HG03565 (cell line): Measurements from ENCODE around the gene SIPA1L3.

Source experiments
- ATAC-seq: cut with Tn5 transposase; IDR thresholded peaks from one replicate; pipeline ENCODE4 v1.9.1; 2021; ENCODE audit warnings: mild to moderate bottlenecking, moderate library complexity; ENCODE audit not compliant: unreplicated experiment

Gene SIPA1L3

DNA sequence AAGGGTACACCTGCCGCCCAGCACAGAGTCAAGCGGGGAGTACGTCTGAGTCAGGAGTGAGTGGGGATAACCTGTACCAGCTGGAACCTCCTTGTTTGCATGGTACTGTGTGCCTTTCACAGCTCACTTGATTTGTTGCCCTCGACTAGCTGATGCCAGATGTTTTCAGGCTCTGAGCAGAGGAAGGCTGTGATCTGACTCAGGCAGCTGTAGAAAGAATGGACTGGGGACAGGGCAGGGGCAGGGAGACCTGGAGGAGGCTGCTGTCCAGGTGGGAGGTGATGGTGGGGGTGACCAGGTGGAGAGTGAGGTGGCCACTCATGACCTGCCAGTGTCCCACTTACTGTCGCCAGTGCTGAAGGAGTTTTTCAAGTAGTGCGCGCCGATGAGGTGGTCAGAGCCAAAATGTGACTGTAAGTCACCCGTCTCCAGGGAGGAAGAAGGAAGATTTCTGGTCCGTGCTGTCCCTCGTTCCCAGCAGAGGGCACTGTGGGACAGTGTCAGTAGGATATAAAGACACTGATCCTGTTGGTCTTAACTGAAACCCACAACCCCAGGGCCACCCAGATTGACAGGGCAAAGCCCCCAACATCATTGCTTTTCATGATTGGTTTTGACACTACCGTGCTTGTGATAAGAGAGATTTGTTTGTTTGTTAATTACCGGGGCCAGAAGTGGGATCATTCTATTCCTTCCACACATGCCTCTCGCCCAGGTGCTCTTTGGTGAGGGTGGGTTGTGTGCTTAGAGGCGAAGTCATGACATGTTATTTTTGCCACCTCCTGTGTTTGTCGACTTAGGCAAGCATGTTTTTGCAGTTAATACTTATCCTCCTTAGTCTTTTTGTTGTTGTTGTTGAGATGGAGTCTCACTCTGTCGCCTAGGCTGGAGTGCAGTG lies 188.7 kb downstream of the SIPA1L3 start:
- ATAC-seq, result no peak

- ATAC-seq, result no peak
These were observed 193.0 kb downstream of the SIPA1L3 start for GRCh38 chr19:38099966-38100365.

- ATAC-seq, result no peak
These were observed 193.6 kb downstream of the SIPA1L3 start for GRCh38 chr19:38100589-38100988.

GRCh38 chr19:38101723-38102122 lies 194.7 kb downstream of the SIPA1L3 start:
- ATAC-seq, result no peak

DNA sequence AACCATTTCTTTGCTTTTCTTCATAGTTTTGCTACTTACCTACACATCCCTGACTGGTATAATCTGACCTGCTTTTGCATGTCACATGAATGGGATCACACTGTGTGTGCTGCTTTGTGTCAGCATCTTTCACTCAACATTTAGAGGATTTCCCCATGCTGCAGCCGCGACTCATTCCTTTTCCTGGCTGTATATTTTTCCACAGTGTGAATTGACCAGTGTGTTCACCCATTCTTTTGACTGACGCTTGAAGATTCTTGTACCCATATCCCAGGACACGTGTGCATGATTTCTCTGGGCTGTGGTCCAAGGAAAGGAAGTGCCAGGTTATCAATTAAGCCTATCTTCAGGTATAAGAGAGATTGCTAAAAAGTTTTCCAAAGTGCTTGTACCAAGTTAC lies 198.6 kb downstream of the SIPA1L3 start:
- ATAC-seq, result no peak

DNA sequence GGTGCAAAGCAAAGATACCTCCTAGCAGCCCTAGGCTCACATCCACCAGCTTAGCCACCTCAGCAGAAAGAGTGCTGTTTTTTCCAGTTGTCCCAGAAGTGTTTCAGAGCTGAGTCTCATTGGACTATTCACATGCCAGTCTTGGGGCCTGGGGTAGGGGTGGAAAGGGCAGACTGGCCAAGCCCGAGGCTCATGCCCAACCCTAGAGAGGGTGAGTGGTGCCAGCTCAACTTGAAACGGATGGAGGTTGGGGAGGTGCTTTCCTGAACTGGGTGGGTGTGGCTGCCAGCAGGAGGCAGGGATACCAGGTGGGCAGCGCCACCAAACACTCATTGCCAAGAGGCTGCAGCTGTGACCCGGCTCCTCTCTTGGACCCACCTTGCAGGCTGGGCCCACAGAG lies 200.1 kb downstream of the SIPA1L3 start:
- no peak for ATAC-seq

DNA sequence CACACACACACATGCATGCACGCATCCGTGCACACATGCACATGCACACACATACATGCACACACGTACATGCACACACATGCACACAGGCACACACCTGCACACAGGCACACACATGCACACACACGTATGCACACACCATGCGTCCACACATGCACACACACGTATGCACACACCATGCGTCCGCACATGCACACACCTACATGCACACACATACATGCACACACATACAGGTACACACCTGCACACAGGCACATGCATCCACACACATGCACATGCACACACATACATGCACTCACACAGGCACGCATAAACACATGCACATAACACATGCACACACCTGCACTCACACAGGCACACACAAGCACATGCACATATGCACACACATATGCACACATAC lies 204.9 kb downstream of the SIPA1L3 start:
- ATAC-seq, result no peak

- no peak for ATAC-seq
These were observed 207.6 kb downstream of the SIPA1L3 start for GRCh38 chr19:38114651-38115050.

- no peak for ATAC-seq
These were observed 208.3 kb downstream of the SIPA1L3 start for GRCh38 chr19:38115271-38115802.

GRCh38 chr19:38118176-38118575 lies 211.2 kb downstream of the SIPA1L3 start:
- no peak for ATAC-seq

- no peak for ATAC-seq
These were observed 213.5 kb downstream of the SIPA1L3 start for GRCh38 chr19:38120471-38121025.

GRCh38 chr19:38122402-38123093 lies 215.5 kb downstream of the SIPA1L3 start:
- ATAC-seq, result no peak

- ATAC-seq, result no peak
These were observed 218.2 kb downstream of the SIPA1L3 start for GRCh38 chr19:38125238-38125637.

DNA sequence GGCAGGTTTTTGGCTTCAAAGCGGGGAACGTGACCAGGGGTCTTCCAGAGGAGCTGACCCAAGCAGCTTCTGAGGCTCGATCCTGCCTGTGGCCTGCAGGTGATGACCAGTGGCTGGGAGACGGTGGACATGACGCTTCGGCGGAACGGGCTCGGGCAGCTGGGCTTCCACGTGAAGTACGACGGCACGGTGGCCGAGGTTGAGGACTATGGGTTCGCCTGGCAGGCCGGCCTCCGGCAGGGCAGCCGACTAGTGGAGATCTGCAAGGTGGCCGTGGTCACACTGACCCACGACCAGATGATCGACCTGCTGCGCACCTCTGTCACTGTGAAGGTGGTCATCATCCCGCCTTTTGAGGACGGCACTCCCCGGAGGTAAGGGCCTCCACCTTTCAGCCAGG lies 223.4 kb downstream of the SIPA1L3 start:
- no peak for ATAC-seq

- no peak for ATAC-seq
These were observed 225.8 kb downstream of the SIPA1L3 start for GRCh38 chr19:38132781-38133180.

DNA sequence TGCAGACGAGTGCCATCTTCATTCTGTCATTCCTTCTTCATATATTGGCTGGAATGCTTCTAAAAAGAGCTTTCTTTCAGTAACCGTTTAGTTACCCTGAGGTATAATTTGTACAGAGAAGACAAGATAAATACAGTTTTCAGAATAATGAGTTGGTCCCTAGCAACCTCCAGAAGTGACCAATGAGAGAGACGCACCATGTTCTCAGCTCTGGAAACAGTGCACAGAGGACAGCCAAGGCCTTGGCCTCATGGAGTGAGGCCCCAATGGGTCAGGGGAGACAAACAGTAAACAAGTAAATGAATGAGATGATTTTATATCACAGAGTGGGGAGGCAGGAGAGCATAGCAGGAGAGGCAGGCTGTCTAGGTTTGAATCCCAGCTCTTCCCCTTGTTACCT lies 226.3 kb downstream of the SIPA1L3 start:
- ATAC-seq, result no peak

- no peak for ATAC-seq
These were observed 227.6 kb downstream of the SIPA1L3 start for GRCh38 chr19:38134540-38135149.

DNA sequence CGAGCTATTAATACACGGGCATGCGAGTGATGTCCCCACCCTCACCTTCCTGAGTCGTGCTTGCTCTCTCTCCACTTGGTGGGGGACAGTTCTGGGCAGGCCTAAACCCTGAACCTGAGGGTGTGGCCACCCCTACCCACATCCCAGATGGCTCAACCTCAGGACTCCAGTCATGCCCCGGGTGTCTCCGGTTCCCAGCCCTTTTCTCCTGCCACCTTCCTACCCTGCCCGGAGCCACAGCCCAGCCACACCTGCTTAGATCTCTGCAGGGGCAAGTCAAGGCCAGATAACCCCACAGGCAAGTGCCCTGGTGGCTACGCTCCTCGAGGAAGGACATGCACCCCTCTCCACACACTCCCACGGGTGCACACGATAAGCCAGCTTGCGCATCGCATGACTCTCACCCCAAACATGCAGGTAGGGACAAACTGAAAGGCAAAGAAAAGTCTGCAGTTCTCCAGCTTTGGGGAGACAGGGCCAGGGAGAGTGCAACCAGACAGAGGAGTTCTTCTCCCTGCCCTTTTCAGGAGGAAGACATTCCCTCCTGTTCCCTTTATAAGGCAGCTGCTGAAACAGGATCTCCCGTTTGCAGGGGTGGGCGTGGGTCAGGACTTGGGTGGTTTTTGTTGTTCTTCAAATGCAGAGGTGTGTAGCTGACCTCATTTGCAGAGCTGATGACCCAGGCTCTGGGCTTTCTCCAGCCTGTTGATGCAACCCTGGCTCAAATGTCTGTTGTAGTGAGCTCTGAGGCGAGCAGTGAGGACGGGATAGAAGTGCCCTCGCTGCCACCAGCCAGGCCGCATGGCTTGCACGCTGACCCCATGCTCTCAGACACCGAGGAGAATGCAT lies 228.4 kb downstream of the SIPA1L3 start:
- no peak for ATAC-seq

DNA sequence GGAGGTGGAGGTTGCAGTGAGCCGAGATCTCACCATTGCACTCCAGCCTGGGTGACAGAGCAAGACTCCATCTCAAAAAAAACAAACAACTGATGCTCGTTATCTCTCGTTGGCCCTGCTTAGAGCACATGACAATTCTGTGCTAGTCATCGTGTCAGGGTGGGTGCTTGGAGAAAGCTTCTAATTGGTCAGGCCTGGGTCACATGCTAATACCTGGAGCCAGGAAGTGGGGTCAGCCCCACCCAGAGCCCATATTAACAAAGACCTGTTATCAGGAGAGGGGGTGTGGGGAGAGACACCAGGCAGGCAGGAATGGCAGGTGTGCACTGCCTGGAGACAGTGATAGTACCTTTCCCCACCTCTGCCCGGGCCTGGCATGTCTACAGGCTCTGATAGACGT lies 232.1 kb downstream of the SIPA1L3 start:
- no peak for ATAC-seq

DNA sequence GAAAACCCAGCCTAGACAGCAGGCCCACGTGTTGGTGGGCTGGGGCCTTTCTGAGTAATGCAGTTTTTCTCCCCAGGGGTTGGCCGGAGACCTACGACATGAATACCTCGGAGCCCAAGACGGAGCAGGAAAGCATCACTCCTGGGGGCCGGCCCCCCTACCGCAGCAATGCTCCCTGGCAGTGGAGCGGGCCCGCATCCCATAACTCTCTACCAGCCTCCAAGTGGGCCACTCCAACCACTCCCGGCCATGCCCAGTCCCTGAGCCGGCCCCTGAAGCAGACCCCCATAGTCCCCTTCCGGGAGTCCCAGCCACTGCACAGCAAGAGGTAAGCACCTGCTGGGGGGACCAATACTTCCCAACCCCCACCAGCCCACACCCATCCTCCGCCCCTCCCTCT lies 234.1 kb downstream of the SIPA1L3 start:
- ATAC-seq, result no peak
